CD14-positive monocyte (primary cell): ENCODE data around the gene MASP2. TPM values are rescaled to one million over a fixed set of nuclear protein-coding genes. Genes with fewer than 3 reads are reported as not detected.
A peak's percentile ranks its signal among the peaks of the same experiment; 100 is the strongest.

Source experiments
- DNase-seq, 3 donors: peaks; one replicate each; pipeline ENCODE4 v3.0.0-alpha.2; 2011 to 2022
- H2AFZ ChIP-seq: 2 replicates; pipeline ENCODE4 v1.6.0; 2012; ENCODE audit warnings: mild to moderate bottlenecking, low read depth, low read length, inconsistent platforms; ENCODE audit not compliant: insufficient read depth, poor library complexity, severe bottlenecking
- H3K27ac ChIP-seq, 2 donors: 1 replicate in 1 of 2; 2 replicates in 1 of 2; pipeline ENCODE4 v1.5.1; 2012 to 2013; ENCODE audit warnings: low read length in 2 of 2, control low read depth in 1 of 2, inconsistent platforms in 1 of 2, low read depth in 1 of 2, mild to moderate bottlenecking in 1 of 2
- H3K27me3 ChIP-seq, 2 donors: one replicate each; pipeline versions ENCODE4 v1.6.0 to v1.6.1; 2011 to 2013; ENCODE audit warnings: low read length in 2 of 2; ENCODE audit not compliant: control insufficient read depth in 2 of 2, insufficient read depth in 2 of 2
- H3K36me3 ChIP-seq, 2 donors: replicated peaks in 1 of 2; 1 replicate in 1 of 2; 2 replicates in 1 of 2; pipeline versions ENCODE4 v1.5.1 to v1.6.1; 2012 to 2013; ENCODE audit warnings: low read length in 2 of 2, control low read depth in 1 of 2, inconsistent platforms in 1 of 2, mild to moderate bottlenecking in 1 of 2; ENCODE audit not compliant: insufficient read depth in 2 of 2, control insufficient read depth in 1 of 2
- H3K4me1 ChIP-seq, 2 donors: 1 replicate in 1 of 2; 2 replicates in 1 of 2; pipeline versions ENCODE4 v1.5.1 to v1.6.1; 2012 to 2013; ENCODE audit warnings: low read length in 2 of 2, control low read depth in 1 of 2, inconsistent platforms in 1 of 2, mild to moderate bottlenecking in 1 of 2, moderate library complexity in 1 of 2; ENCODE audit not compliant: insufficient read depth in 2 of 2, control insufficient read depth in 1 of 2
- H3K4me2 ChIP-seq: replicated peaks from 2 replicates; pipeline ENCODE3; 2012; ENCODE audit warnings: low read length, moderate library complexity, mild to moderate bottlenecking; ENCODE audit not compliant: poor library complexity, severe bottlenecking; ENCODE audit errors: extremely low read depth
- H3K4me3 ChIP-seq, 3 experiments: fragments of 200-600 bp in 1 of 3; sonication (generic) in 1 of 3; replicated peaks in 1 of 3; 1 replicate in 2 of 3; 2 replicates in 1 of 3; pipeline ENCODE4 v1.5.1; 2011 to 2013; ENCODE audit warnings: low read length in 3 of 3, mild to moderate bottlenecking in 3 of 3, control low read depth in 2 of 3, low read depth in 2 of 3, inconsistent platforms in 1 of 3, moderate library complexity in 1 of 3
- H3K79me2 ChIP-seq: 2 replicates; pipeline ENCODE4 v1.6.0; 2012; ENCODE audit warnings: mild to moderate bottlenecking, control low read depth, inconsistent platforms, low read length, moderate library complexity; ENCODE audit not compliant: insufficient read depth
- H3K9ac ChIP-seq: 2 replicates; pipeline ENCODE4 v1.6.0; 2017; ENCODE audit warnings: low read length, mild to moderate bottlenecking; ENCODE audit not compliant: insufficient read depth, poor library complexity, severe bottlenecking
- H3K9me3 ChIP-seq, 2 donors: replicated peaks in 1 of 2; 1 replicate in 1 of 2; 2 replicates in 1 of 2; pipeline versions ENCODE4 v1.5.1 to v1.6.1; 2012 to 2013; ENCODE audit warnings: low read length in 2 of 2, control low read depth in 1 of 2; ENCODE audit not compliant: control insufficient read depth in 1 of 2, insufficient read depth in 1 of 2
- H4K20me1 ChIP-seq: 2 replicates; pipeline ENCODE4 v1.6.0; 2012; ENCODE audit warnings: mild to moderate bottlenecking, low read length, control low read depth, moderate library complexity; ENCODE audit not compliant: insufficient read depth
- H3K27ac Mint-ChIP-seq, 7 donors: one replicate each; pipeline ENCODE4 v1.8.0; 2020; ENCODE audit warnings: mild to moderate bottlenecking in 7 of 7, mixed read lengths in 7 of 7, moderate library complexity in 6 of 7, inconsistent platforms in 2 of 7
- H3K27me3 Mint-ChIP-seq, 3 donors: one replicate each; pipeline ENCODE4 v1.8.0; 2021 to 2022; ENCODE audit warnings: low read depth in 3 of 3, mild to moderate bottlenecking in 3 of 3, mixed read lengths in 3 of 3, moderate library complexity in 3 of 3, inconsistent platforms in 1 of 3
- H3K36me3 Mint-ChIP-seq, 2 donors: one replicate each; pipeline ENCODE4 v1.8.0; 2020; ENCODE audit warnings: mixed read lengths in 2 of 2, inconsistent platforms in 1 of 2, mild to moderate bottlenecking in 1 of 2
- H3K4me1 Mint-ChIP-seq: one replicate; pipeline ENCODE4 v1.8.0; 2020; ENCODE audit warnings: mild to moderate bottlenecking, mixed read lengths
- H3K4me3 Mint-ChIP-seq, 2 donors: one replicate each; pipeline ENCODE4 v1.8.0; 2020; ENCODE audit warnings: mild to moderate bottlenecking in 2 of 2, mixed read lengths in 2 of 2, moderate library complexity in 1 of 2
- H3K9me3 Mint-ChIP-seq, 7 donors: one replicate each; pipeline ENCODE4 v1.8.0; 2020 to 2022; ENCODE audit warnings: mixed read lengths in 7 of 7, mild to moderate bottlenecking in 6 of 7, moderate library complexity in 6 of 7, inconsistent platforms in 2 of 7
- WGBS: methylation state at CpG from one replicate; pipeline ENCODE4 v1.1.5; 2013; ENCODE audit warnings: missing lambda C conversion rate; ENCODE audit not compliant: insufficient coverage; 5-methylcytosine and 5-hydroxymethylcytosine counted together
- intact Hi-C, 2 donors: fragments of 100-400 bp; cut with micrococcal nuclease; formaldehyde crosslinking; loops; one replicate each; pipeline versions ENCODE4 v1.15.0 to v1.15.1; 2023
- polyA plus RNA-seq, 3 donors: library from polyadenylated mRNA; depleted of rRNA in 1 of 3; unstranded in 2 of 3; stranded (reverse) in 1 of 3; fragments of 300-500 nt in 2 of 3; fragments of >200 nt in 1 of 3; fragmentation: Illumina TruSeq in 2 of 3; gene quantifications; 1 replicate in 2 of 3; 2 replicates in 1 of 3; pipeline ENCODE4 v1.2.3, GENCODE V29; 2012 to 2021
- TF ChIP-seq, protein P1 (sequence below): fragments of 200-600 bp; IDR thresholded peaks from one replicate; pipeline ENCODE4 v1.8.0; 2022; ENCODE audit warnings: antibody characterized with exemption, mild to moderate bottlenecking

The MASP2 gene
- polyA plus RNA-seq, 3 donors: not detected

DNA sequence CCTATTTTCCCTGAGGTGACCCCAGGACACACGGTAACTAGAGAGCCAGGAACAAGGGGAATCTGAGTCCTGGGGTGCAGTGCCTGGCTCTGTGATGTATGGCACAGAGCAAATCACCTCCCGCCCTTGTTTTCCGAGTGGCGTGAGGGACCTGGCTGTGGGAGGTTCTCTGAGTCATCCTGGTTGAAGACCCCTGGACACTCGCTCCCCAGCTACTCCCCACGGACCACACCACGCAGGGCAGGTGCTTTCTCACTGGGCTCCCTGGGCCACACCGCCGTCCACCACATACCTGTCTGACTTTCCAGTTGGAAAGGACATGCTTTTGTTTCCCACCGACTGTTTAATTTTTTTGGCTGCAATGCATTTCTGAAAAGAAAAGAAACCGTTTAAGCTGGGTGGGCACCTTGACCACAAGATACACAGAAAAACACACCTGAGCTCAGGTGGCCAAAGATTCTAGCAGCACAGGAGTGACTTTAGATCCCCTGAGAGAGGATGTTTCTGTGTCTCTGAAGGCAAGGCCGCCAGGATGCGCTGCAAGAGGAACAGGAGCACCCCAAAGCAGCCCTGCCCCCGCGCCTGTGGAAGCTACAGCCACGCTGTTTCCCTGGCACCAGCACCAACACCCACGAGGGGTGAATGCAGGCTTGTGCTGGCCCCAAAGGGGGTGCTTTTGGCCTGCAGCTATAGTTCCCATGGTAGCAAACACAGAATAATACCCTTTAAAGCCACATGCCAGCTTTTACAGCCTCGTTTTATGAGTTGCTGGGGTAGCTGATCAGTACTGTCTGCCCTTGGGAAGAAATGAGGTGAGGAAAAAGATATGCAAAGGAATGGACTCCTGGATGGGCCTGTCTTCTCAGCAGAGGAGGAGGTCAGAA lies 20.9 kb upstream of the MASP2 start:
- H3K9me3 ChIP-seq: no peaks in the 10 kb centered on the region
- Mint-ChIP-seq H3K27ac (peak overlapping the region in 2 of 7 donors; percentile 31 to 56), H3K27me3 (no peaks in the 10 kb centered on the region), H3K9me3 (peaks cover 0 to 4% (median 2%) of the 10 kb centered on the region in 7 donors), H3K4me3 (no peak overlapping the region), H3K4me1 (no peaks in the 10 kb centered on the region), H3K36me3 (peaks cover 75 to 91% of the 10 kb centered on the region in 2 donors)
- TF ChIP-seq, protein P1, sequence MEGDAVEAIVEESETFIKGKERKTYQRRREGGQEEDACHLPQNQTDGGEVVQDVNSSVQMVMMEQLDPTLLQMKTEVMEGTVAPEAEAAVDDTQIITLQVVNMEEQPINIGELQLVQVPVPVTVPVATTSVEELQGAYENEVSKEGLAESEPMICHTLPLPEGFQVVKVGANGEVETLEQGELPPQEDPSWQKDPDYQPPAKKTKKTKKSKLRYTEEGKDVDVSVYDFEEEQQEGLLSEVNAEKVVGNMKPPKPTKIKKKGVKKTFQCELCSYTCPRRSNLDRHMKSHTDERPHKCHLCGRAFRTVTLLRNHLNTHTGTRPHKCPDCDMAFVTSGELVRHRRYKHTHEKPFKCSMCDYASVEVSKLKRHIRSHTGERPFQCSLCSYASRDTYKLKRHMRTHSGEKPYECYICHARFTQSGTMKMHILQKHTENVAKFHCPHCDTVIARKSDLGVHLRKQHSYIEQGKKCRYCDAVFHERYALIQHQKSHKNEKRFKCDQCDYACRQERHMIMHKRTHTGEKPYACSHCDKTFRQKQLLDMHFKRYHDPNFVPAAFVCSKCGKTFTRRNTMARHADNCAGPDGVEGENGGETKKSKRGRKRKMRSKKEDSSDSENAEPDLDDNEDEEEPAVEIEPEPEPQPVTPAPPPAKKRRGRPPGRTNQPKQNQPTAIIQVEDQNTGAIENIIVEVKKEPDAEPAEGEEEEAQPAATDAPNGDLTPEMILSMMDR: no peak
- H2AFZ ChIP-seq: no peak overlapping the region
- no peaks in the 10 kb centered on the region for H4K20me1 ChIP-seq
- H3K4me3 ChIP-seq: no peak overlapping the region
- H3K36me3 ChIP-seq: peaks cover 80 to 93% of the 10 kb centered on the region in 2 donors
- no peak overlapping the region for H3K4me2 ChIP-seq
- WGBS: 95% methylated on average over 9 of the region's 18 CpGs
- H3K27me3 ChIP-seq: no peaks in the 10 kb centered on the region
- no peak overlapping the region for H3K9ac ChIP-seq
- no peaks in the 10 kb centered on the region for H3K4me1 ChIP-seq
- no peak for DNase-seq
- intact Hi-C loops: no loop called here
- no peaks in the 10 kb centered on the region for H3K79me2 ChIP-seq
- no peak overlapping the region for H3K27ac ChIP-seq

DNA sequence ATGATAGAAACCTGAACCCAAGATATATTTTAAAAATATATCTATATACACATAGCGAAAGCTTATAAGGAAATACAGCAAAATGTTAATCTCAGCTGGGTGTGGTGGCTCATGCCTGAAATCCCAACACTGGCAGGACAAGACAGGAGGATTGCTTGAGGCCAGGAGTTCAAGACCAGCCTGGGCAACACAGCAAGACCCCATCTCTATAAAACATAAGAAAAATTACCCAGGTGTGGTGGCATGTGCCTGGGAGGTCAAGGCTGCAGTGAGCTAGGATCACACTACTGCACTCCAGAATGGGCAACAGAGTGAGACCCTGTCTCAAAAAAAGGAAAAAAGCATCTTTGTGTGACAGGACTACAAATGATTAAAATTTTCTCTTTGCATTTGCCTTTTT lies 18.8 kb upstream of the MASP2 start:
- Mint-ChIP-seq H3K27ac (peak overlapping the region in 2 of 7 donors; percentile 25 to 33), H3K27me3 (no peaks in the 10 kb centered on the region), H3K4me1 (peaks cover 8% of the 10 kb centered on the region), H3K36me3 (peaks cover 55 to 74% of the 10 kb centered on the region in 2 donors), H3K9me3 (peaks cover 0 to 4% (median 2%) of the 10 kb centered on the region in 7 donors), H3K4me3 (no peak overlapping the region)
- H3K27ac ChIP-seq: no peak overlapping the region
- H3K27me3 ChIP-seq: no peaks in the 10 kb centered on the region
- peaks cover 4 to 5% of the 10 kb centered on the region in 2 donors for H3K4me1 ChIP-seq
- H3K4me2 ChIP-seq: no peak overlapping the region
- H3K9me3 ChIP-seq: no peaks in the 10 kb centered on the region
- intact Hi-C loops: no loop called here
- H3K9ac ChIP-seq: no peak overlapping the region
- H2AFZ ChIP-seq: no peak overlapping the region
- WGBS: no CpG with 5 or more reads among the region's 1 CpG
- H3K79me2 ChIP-seq: no peaks in the 10 kb centered on the region
- TF ChIP-seq, protein P1: no peak
- H4K20me1 ChIP-seq: no peaks in the 10 kb centered on the region
- peaks cover 59 to 71% of the 10 kb centered on the region in 2 donors for H3K36me3 ChIP-seq
- DNase-seq: no peak
- no peak overlapping the region for H3K4me3 ChIP-seq
